Fibroblast of mammary gland (primary cell): Measurements from ENCODE around the gene SP140.
A peak's percentile ranks its signal among the peaks of the same experiment; 100 is the strongest.
"Not testable (repeated sequence)": the region's sequence is repeated elsewhere in the genome, so short reads cannot be mapped to it uniquely, and the experiment has no call there.

Experiments
- DNase-seq: peaks from one replicate; pipeline ENCODE4 v3.0.0-alpha.2; 2010; ENCODE audit warnings: low read depth
- H3K4me3 ChIP-seq: 2 replicates; pipeline ENCODE4 v1.5.1; 2011; ENCODE audit warnings: low read depth, mild to moderate bottlenecking, low read length, moderate library complexity; ENCODE audit not compliant: control insufficient read depth
- TF ChIP-seq, protein P1 (sequence below): conservative IDR thresholded peaks from 2 replicates; pipeline ENCODE4 v1.5.1; 2011; ENCODE audit warnings: low read depth, low read length, inconsistent platforms; ENCODE audit not compliant: control insufficient read depth, insufficient read depth

The SP140 gene

DNA sequence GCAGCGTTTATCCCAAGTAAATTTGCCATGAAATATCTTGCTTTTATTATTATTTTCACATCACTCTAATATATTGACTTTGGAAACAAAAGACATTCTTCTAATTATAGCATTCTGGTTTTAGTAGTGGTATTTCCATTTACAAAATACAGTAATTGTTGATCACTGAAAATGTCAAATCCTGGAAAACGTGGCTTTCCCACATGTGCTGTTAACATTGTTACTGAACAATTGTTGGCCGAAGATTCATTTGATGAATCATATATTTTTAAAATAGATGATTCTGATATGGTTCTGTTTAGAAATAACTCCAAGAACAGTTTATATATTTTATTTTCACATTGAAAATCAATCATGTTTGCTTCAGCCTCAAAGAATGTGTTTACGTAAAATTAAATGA lies 32.9 kb downstream of the SP140 start:
- TF ChIP-seq, protein P1, sequence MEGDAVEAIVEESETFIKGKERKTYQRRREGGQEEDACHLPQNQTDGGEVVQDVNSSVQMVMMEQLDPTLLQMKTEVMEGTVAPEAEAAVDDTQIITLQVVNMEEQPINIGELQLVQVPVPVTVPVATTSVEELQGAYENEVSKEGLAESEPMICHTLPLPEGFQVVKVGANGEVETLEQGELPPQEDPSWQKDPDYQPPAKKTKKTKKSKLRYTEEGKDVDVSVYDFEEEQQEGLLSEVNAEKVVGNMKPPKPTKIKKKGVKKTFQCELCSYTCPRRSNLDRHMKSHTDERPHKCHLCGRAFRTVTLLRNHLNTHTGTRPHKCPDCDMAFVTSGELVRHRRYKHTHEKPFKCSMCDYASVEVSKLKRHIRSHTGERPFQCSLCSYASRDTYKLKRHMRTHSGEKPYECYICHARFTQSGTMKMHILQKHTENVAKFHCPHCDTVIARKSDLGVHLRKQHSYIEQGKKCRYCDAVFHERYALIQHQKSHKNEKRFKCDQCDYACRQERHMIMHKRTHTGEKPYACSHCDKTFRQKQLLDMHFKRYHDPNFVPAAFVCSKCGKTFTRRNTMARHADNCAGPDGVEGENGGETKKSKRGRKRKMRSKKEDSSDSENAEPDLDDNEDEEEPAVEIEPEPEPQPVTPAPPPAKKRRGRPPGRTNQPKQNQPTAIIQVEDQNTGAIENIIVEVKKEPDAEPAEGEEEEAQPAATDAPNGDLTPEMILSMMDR, result no peak
- no peak overlapping the region for H3K4me3 ChIP-seq
- peak; percentile 4 for DNase-seq

DNA sequence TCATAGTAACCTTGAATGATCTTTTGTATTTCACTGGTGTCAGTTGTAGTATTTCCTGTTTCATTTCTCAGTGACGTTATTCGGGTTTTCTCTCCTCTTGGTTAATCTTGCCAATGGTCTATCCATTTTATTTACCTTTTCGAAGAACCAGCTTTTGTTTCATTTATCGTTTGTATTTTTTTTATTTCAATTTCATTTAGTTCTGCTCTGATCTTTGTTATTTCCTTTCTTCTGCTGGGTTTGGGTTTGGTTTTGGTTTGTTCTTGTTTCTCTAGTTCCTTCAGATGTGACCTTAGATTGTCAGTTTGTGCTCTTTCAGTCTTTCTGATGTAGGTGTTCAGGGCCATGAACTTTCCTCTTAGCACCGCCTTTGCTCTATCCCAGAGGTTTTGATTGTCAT lies 36.7 kb downstream of the SP140 start:
- no peak for DNase-seq
- TF ChIP-seq, protein P1, result no peak
- H3K4me3 ChIP-seq, result no peak overlapping the region

DNA sequence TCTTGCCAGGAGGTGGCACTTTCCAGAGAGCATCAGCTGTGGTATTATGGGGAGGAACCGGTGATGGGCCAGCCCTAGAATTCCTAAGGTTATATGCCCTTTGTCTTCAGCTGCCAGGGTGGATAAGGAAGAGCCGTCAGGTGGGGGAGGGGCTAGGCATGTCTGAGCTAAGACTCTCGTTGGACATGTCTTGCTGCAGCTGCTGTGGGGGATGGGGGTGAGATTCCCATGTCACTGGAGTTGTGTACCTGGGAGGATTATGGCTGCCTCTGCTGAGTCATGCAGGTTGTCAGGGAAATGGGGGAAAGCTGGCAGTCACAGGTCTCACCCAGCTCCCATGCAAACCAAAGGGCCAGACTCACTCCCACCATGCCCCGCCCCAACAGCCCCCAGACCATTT lies 39.4 kb downstream of the SP140 start:
- not testable (repeated sequence) for DNase-seq, H3K4me3 ChIP-seq

DNA sequence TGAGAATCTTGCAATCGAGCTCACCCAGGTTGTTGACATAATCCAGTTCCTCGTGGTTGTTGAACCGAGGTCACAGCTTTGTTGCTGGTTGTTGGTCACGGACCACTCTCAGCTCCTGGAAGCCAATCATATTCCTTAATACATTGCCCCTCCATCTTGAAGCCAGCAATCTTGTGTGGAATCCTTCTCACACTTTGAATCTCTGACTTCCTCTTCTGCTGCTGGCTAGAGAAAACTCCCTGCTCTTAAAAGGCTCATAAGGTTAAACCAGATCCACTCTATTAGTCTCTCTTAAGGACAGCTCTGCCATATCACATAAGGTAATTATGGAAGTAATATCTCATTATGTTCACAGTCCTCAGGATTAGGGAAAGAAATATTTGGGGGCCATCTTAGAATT lies 41.1 kb downstream of the SP140 start:
- no peak overlapping the region for H3K4me3 ChIP-seq
- TF ChIP-seq, protein P1, result no peak
- peak; percentile 7 for DNase-seq

DNA sequence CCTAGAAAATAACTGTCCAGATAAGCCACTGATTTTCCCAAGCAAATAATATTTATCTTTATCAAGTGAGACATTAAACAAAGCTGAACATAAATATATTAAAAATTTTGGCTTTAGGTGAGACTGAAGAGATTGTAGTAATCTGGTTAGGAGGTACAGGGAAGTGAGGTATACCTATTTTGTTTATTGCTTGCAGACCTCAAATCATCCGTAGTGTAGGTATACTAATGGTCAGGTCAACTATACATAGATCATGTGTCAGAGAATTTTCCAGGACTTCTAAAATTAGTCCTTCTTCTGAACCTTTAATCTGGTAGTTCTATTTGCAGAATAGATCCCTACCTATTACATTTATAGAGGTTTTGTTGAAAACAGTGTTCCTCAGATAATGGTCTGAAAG lies 41.5 kb downstream of the SP140 start:
- TF ChIP-seq, protein P1, result no peak

DNA sequence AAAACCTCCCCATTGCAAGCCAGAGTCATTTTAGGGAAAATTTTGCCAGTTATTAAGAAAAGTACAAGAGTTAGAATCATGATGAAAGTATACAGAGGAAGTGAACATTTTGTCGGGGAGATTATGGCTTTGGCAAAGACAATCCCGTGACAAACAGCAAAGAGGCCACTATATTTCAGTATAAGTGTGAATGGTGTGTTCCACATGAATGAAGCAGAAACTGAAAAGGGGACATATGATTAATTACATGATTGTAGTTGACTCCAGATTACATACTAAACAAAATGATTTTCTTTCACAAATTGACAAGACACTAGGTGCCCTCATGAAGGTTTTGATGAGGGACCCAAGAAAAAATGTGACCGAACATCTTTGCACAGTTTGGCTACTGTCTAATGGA lies 42.0 kb downstream of the SP140 start:
- no peak overlapping the region for H3K4me3 ChIP-seq
- DNase-seq, result no peak
- TF ChIP-seq, protein P1, result no peak

More for the DNA sequence above, 41.5 kb downstream of the SP140 start:
- no peak overlapping the region for H3K4me3 ChIP-seq
- DNase-seq, result no peak

DNA sequence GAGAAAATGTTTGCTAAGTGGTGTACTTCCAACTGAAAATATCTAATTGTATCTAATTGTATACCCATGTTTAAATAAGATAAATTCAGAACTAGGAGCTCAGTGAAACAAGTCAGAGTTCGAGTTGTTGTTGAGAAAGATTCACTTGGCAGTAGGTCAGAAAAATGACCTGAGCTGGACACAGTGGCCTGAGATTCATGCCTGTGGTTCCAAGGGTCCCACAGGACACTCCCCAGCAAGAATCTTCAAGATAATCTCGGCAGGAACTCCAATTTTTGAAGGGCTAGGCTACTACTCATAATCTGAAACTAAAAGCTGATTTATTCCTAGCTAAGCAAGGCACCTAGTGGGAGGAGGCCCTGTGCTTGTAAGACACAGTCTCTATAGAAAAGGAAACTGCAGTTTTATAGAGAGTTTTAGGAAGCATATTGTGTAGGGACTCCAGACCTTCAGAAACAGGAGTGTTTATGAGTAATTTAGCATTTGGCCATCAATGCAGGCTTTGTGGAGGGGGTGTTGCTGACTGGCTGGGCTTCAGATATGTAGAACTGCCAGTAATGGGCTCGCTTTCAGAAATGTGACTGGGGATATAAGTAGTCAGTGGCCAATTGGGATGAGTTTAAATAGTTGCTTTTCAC lies 43.2 kb downstream of the SP140 start:
- no peak overlapping the region for H3K4me3 ChIP-seq
- TF ChIP-seq, protein P1, result no peak
- peak; percentile 34 for DNase-seq
